ENCODE results near the gene ATG16L1. TPM values are rescaled to one million over a fixed set of nuclear protein-coding genes. Genes with fewer than 3 reads are reported as not detected.

Gene ATG16L1
- total and polyA plus RNA-seq, 2 experiments from 2014 or later: 16.2 to 17.2 TPM

DNA sequence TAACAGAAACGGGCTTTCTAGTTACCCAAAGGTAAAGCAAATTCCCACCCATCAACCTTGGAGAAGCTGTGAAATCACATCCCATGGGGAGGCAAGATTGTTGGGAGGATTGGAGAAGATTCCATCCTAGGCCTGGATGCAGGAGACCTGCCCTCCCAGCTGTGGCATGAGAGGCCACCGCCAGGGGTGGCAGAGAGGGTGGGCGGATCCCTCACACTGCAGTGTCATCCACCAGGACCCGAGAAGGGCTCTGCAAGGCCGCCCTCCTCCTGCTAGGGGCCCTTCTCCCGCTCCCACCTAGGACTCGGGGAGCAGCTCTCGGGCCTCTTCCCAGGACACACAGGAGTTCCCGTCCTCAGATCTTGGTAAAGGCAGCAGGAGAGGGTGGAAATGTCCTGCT is 15.5 kb upstream of the ATG16L1 start:
- Histone ChIP-seq H3K9me2 (ENCODE audit: insufficient read depth) (no peaks in the 10 kb centered on the region), H3K27me3 (replicated peaks; ENCODE audit: insufficient read depth) (no peaks in the 10 kb centered on the region; the same call in 1 of the 2 replicates), H3K4me3 (no peak overlapping the region), H2AFZ (no peak overlapping the region), H3K4me1 (ENCODE audit: insufficient read depth) (no peaks in the 10 kb centered on the region), H3K27ac (no peak overlapping the region), H3K4me2 (ENCODE audit: unreplicated experiment) (no peak overlapping the region), H3K79me2 (ENCODE audit: insufficient read depth) (no peaks in the 10 kb centered on the region), H3K9ac (no peak overlapping the region), H3K36me3 (ENCODE audit: low read depth) (no peaks in the 10 kb centered on the region), H4K20me1 (ENCODE audit: insufficient read depth) (no peaks in the 10 kb centered on the region), H3K9me3 (ENCODE audit: low read depth) (no peaks in the 10 kb centered on the region), H3F3A (ENCODE audit: insufficient read depth) (no peaks in the 10 kb centered on the region)
- DNase-seq: no peak
- WGBS, 2 experiments (ENCODE audit: low coverage in 1 of 2, low lambda C conversion rate in 2 of 2, missing lambda C conversion rate in 2 of 2): 61 to 64% methylated on average over 9 of the region's 9 CpGs
- in situ Hi-C loops (cut with MboI): no loop called here
- TF ChIP-seq EZH2phosphoT487 (IDR thresholded peaks at IDR 0.05; ENCODE audit: insufficient read depth, low read depth): no peak
- TF ChIP-seq EZH2 (IDR thresholded peaks at IDR 0.05; ENCODE audit: insufficient read depth, poor library complexity, severe bottlenecking): no peak

DNA sequence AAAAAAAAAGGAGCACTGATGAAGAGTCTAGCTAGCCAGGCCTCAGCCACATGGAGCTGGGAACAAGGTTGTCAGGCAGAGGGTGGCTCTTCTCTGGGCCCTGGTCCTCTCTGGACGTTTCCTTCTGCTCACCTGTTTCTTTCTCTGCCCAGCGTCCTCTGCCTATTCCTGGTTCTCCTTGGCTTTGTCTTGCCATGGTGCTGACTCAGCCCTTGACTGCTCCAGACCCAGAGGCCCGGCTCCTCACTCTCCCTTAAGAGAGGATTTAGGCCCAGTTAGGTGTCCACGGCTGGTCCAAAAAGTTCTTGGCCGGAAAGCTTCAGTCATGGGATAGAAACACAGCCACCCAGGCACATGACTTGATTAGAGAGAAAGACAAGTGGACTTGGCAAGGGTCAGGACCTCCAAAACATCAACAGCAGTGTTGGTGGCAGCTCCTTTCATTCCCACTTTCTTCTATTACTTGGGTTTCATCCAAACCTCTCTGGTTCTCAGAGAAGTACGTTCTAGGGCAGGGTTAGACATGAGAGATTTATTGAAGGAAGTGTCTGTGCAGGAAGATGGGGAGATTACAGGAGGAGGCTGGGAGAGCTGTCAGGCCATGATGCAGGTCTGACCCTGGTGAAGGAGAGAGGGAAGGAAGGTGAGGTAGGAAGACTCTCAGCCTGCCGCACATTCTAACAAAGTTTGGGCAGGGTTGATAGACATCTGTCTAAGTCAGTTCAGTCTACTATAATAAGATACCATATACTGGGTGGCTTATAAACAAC is 14.5 kb upstream of the ATG16L1 start:
- in situ Hi-C loops (cut with MboI): no loop called here
- no peaks in the 10 kb centered on the region for H3K36me3 ChIP-seq (ENCODE audit: low read depth)
- H3K9me3 ChIP-seq (ENCODE audit: low read depth): no peaks in the 10 kb centered on the region
- no peaks in the 10 kb centered on the region for H3F3A ChIP-seq (ENCODE audit: insufficient read depth)
- no peaks in the 10 kb centered on the region for H3K4me1 ChIP-seq (ENCODE audit: insufficient read depth)
- H3K4me2 ChIP-seq (ENCODE audit: unreplicated experiment): no peak overlapping the region
- no peak overlapping the region for H3K4me3 ChIP-seq
- TF ChIP-seq EZH2 (IDR thresholded peaks at IDR 0.05; ENCODE audit: insufficient read depth, poor library complexity, severe bottlenecking) (no peak), EZH2phosphoT487 (IDR thresholded peaks at IDR 0.05; ENCODE audit: insufficient read depth, low read depth) (no peak)
- no peak overlapping the region for H3K27ac ChIP-seq
- H3K9ac ChIP-seq: no peak overlapping the region
- no peaks in the 10 kb centered on the region for H3K27me3 ChIP-seq (replicated peaks; ENCODE audit: insufficient read depth)
- no peak overlapping the region for H2AFZ ChIP-seq
- no peaks in the 10 kb centered on the region for H3K79me2 ChIP-seq (ENCODE audit: insufficient read depth)
- no peaks in the 10 kb centered on the region for H3K9me2 ChIP-seq (ENCODE audit: insufficient read depth)
- H4K20me1 ChIP-seq (ENCODE audit: insufficient read depth): no peaks in the 10 kb centered on the region
- DNase-seq: no peak
- WGBS, 2 experiments (ENCODE audit: low coverage in 1 of 2, low lambda C conversion rate in 2 of 2, missing lambda C conversion rate in 2 of 2): 58 to 60% methylated on average over 7 of the region's 7 CpGs

DNA sequence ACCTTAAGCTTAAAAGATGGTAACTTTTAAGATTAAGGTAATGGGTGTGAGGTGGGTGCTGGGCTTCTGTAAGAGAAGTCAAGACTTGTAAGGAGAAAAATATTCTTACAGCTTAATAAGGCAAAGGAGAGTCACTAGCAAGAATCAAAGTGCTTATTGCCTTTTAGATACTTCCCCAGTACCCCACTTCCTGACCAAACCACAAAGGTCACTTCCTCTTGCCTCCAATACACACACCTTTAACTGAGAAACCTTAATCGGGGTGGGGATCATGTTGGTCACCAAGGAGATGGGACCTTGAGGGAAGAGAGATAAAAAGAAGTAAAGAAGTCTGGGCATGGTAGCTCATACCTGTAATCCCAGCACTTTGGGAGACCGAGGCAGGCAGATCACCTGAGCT is 10.6 kb upstream of the ATG16L1 start:
- no peaks in the 10 kb centered on the region for H3K36me3 ChIP-seq (ENCODE audit: low read depth)
- 51 to 62% methylated on average over 2 of the region's 2 CpGs for WGBS, 2 experiments (ENCODE audit: low coverage in 1 of 2, low lambda C conversion rate in 2 of 2, missing lambda C conversion rate in 2 of 2)
- no peaks in the 10 kb centered on the region for H4K20me1 ChIP-seq (ENCODE audit: insufficient read depth)
- no peaks in the 10 kb centered on the region for H3F3A ChIP-seq (ENCODE audit: insufficient read depth)
- no peak overlapping the region for H3K4me2 ChIP-seq (ENCODE audit: unreplicated experiment)
- no peaks in the 10 kb centered on the region for H3K27me3 ChIP-seq (replicated peaks; ENCODE audit: insufficient read depth)
- H3K9me2 ChIP-seq (ENCODE audit: insufficient read depth): no peaks in the 10 kb centered on the region
- H2AFZ ChIP-seq: no peak overlapping the region
- no peak overlapping the region for H3K4me3 ChIP-seq
- no peaks in the 10 kb centered on the region for H3K4me1 ChIP-seq (ENCODE audit: insufficient read depth)
- H3K9ac ChIP-seq: no peak overlapping the region
- no peak overlapping the region for H3K27ac ChIP-seq
- in situ Hi-C loops (cut with MboI): loop anchor here (10.0 kb wide), 1 partner anchor 386 kb away; no protein-coding TSS in a partner anchor
- H3K79me2 ChIP-seq (ENCODE audit: insufficient read depth): no peaks in the 10 kb centered on the region
- no peak for DNase-seq
- no peaks in the 10 kb centered on the region for H3K9me3 ChIP-seq (ENCODE audit: low read depth)
- TF ChIP-seq EZH2phosphoT487 (IDR thresholded peaks at IDR 0.05; ENCODE audit: insufficient read depth, low read depth): no peak
- no peak for TF ChIP-seq EZH2 (IDR thresholded peaks at IDR 0.05; ENCODE audit: insufficient read depth, poor library complexity, severe bottlenecking)

DNA sequence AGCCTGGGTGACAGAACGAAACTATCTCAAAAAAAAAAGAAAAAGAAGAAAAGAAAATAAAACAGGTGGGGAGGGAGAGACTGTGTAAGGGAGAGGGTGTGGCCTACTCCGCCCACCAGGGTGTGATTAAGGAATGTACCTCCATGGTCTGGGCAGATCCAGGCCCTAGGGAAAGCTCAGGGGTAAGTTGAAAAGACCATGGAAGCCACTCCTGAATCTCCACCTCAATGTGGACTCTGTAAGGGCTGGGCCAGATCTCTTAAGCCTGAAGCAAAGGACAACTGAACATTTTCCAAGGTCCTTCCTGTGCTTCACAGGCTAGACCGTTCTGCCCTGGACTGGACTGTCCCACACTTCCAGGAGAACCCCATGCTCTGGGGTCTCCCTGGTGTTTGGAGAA is 9.7 kb upstream of the ATG16L1 start:
- Histone ChIP-seq H3K79me2 (ENCODE audit: insufficient read depth) (no peaks in the 10 kb centered on the region), H3K9me2 (ENCODE audit: insufficient read depth) (no peaks in the 10 kb centered on the region), H3F3A (ENCODE audit: insufficient read depth) (no peaks in the 10 kb centered on the region), H3K9ac (no peak overlapping the region), H3K4me2 (ENCODE audit: unreplicated experiment) (no peak overlapping the region), H3K27ac (no peak overlapping the region), H2AFZ (no peak overlapping the region), H4K20me1 (ENCODE audit: insufficient read depth) (no peaks in the 10 kb centered on the region), H3K9me3 (ENCODE audit: low read depth) (no peaks in the 10 kb centered on the region), H3K36me3 (ENCODE audit: low read depth) (no peaks in the 10 kb centered on the region), H3K4me3 (no peak overlapping the region), H3K4me1 (ENCODE audit: insufficient read depth) (no peaks in the 10 kb centered on the region), H3K27me3 (replicated peaks; ENCODE audit: insufficient read depth) (no peaks in the 10 kb centered on the region)
- WGBS, 2 experiments (ENCODE audit: low coverage in 1 of 2, low lambda C conversion rate in 2 of 2, missing lambda C conversion rate in 2 of 2): 73 to 81% methylated on average over 3 of the region's 3 CpGs
- TF ChIP-seq EZH2 (IDR thresholded peaks at IDR 0.05; ENCODE audit: insufficient read depth, poor library complexity, severe bottlenecking): no peak
- TF ChIP-seq EZH2phosphoT487 (IDR thresholded peaks at IDR 0.05; ENCODE audit: insufficient read depth, low read depth): no peak
- DNase-seq: no peak
- in situ Hi-C loops (cut with MboI): loop anchor here (10.0 kb wide), 1 partner anchor 387 kb away; no protein-coding TSS in a partner anchor
